ENCODE measurements around the gene KLF11.

KLF11 gene

GRCh38 chr2:9998916-9999654 lies 44.3 kb upstream of the KLF11 start:
- in situ Hi-C loops (cut with HindIII; ENCODE audit: low pct_ligation_motif_present, low sequenced_read_pairs) = no loop called here
- no peak overlapping the region for H3K4me3 ChIP-seq (ENCODE audit: low read depth, low read length)
- DNase-seq = no peak
- no peaks in the 10 kb centered on the region for H3K36me3 ChIP-seq (replicated peaks)
- H3K27me3 ChIP-seq (replicated peaks) = no peaks in the 10 kb centered on the region
- no peak for TF ChIP-seq CTCF (IDR thresholded peaks at IDR 0.05; ENCODE audit: low read depth, low read length, missing control alignments)
- no peak overlapping the region for H3K27ac ChIP-seq

- no peak for DNase-seq
- Histone ChIP-seq H3K4me3 (ENCODE audit: low read depth, low read length) (no peak overlapping the region), H3K27ac (no peak overlapping the region), H3K27me3 (replicated peaks) (no peaks in the 10 kb centered on the region), H3K36me3 (replicated peaks) (no peaks in the 10 kb centered on the region)
- no peak for TF ChIP-seq CTCF (IDR thresholded peaks at IDR 0.05; ENCODE audit: low read depth, low read length, missing control alignments)
- in situ Hi-C loops (cut with HindIII; ENCODE audit: low pct_ligation_motif_present, low sequenced_read_pairs) = no loop called here
Measured at GRCh38 chr2:9999693-10000092, 43.7 kb upstream of the KLF11 start.

DNA sequence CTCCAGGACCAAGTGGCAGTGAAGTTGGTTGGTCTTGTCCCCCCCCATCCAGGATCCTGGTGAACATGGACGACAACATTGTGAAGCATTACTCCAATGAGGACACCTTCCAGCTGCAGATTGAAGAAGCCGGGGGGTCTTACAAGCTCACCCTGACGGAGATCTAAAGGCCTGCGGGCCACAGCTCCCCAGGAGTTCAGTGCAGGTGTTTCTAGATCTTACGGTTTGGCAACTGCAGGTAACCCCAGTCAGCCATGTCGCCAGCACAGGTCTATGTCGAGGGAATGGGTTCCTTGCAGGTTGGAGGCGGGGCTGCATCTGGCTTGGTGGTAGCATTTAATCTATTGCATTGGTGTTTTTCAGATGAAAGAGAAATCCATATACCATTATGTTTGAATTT lies 42.8 kb upstream of the KLF11 start:
- TF ChIP-seq CTCF (IDR thresholded peaks at IDR 0.05; ENCODE audit: low read depth, low read length, missing control alignments) = no peak
- in situ Hi-C loops (cut with HindIII; ENCODE audit: low pct_ligation_motif_present, low sequenced_read_pairs) = no loop called here
- no peaks in the 10 kb centered on the region for H3K27me3 ChIP-seq (replicated peaks)
- DNase-seq = no peak
- H3K36me3 ChIP-seq (replicated peaks) = no peaks in the 10 kb centered on the region
- H3K27ac ChIP-seq = no peak overlapping the region
- H3K4me3 ChIP-seq (ENCODE audit: low read depth, low read length) = no peak overlapping the region

GRCh38 chr2:10001586-10001985 lies 41.8 kb upstream of the KLF11 start:
- in situ Hi-C loops (cut with HindIII; ENCODE audit: low pct_ligation_motif_present, low sequenced_read_pairs) = no loop called here
- no peak for DNase-seq
- H3K27ac ChIP-seq = no peak overlapping the region
- H3K27me3 ChIP-seq (replicated peaks) = no peaks in the 10 kb centered on the region
- no peaks in the 10 kb centered on the region for H3K36me3 ChIP-seq (replicated peaks)
- no peak overlapping the region for H3K4me3 ChIP-seq (ENCODE audit: low read depth, low read length)
- TF ChIP-seq CTCF (IDR thresholded peaks at IDR 0.05; ENCODE audit: low read depth, low read length, missing control alignments) = no peak

GRCh38 chr2:10002109-10002508 lies 41.2 kb upstream of the KLF11 start:
- Histone ChIP-seq H3K27me3 (replicated peaks) (no peaks in the 10 kb centered on the region), H3K36me3 (replicated peaks) (no peaks in the 10 kb centered on the region), H3K27ac (no peak overlapping the region), H3K4me3 (ENCODE audit: low read depth, low read length) (no peak overlapping the region)
- no peak for DNase-seq
- in situ Hi-C loops (cut with HindIII; ENCODE audit: low pct_ligation_motif_present, low sequenced_read_pairs) = no loop called here
- no peak for TF ChIP-seq CTCF (IDR thresholded peaks at IDR 0.05; ENCODE audit: low read depth, low read length, missing control alignments)

- no peak for TF ChIP-seq CTCF (IDR thresholded peaks at IDR 0.05; ENCODE audit: low read depth, low read length, missing control alignments)
- no peak for DNase-seq
Measured at GRCh38 chr2:10002681-10003080, 40.7 kb upstream of the KLF11 start.

More at GRCh38 chr2:10002681-10003080, 40.7 kb upstream of the KLF11 start:
- in situ Hi-C loops (cut with HindIII; ENCODE audit: low pct_ligation_motif_present, low sequenced_read_pairs) = no loop called here
- Histone ChIP-seq H3K27me3 (replicated peaks) (no peaks in the 10 kb centered on the region), H3K27ac (no peak overlapping the region), H3K36me3 (replicated peaks) (no peaks in the 10 kb centered on the region), H3K4me3 (ENCODE audit: low read depth, low read length) (no peak overlapping the region)

Measured in brain microvascular endothelial cell (primary cell).